GM19238 (cell line): ENCODE data around the gene PKD1.

Source experiments
- DNase-seq: peaks from one replicate; pipeline ENCODE4 v3.0.0; 2011; ENCODE audit warnings: low spot score; ENCODE audit not compliant: insufficient read length

PKD1 gene

GRCh38 chr16:2089706-2090480 is 45.8 kb downstream of the PKD1 start:
- no peak for DNase-seq

DNA sequence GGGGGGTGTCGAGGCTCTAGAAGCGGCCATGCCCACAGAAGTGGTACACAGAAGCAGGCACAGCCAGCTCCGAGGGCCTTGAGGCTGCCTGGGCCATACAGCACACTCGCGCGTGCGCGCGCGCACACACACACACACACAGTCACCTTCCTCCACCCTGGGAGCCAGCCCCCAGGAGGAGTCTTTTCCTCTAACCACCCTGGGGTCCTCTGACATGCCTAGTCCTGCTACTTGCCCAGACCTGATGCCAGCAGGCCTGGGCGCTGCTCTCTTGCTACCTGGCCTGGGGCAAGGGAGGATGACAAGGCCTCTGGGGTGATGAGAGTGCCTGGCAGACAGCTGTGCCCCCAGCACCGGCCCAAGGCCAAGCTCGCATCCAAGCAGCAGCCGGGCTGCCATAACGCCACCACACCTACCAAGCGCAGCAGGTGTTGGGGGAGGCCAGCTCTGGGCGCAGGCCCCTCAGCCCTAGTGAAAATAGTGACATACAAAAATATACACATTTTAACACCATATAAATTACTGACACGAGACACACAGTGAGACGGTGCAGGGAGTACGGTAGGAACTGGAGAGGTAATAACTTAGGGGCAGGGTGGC is 46.8 kb downstream of the PKD1 start:
- no peak for DNase-seq

DNA sequence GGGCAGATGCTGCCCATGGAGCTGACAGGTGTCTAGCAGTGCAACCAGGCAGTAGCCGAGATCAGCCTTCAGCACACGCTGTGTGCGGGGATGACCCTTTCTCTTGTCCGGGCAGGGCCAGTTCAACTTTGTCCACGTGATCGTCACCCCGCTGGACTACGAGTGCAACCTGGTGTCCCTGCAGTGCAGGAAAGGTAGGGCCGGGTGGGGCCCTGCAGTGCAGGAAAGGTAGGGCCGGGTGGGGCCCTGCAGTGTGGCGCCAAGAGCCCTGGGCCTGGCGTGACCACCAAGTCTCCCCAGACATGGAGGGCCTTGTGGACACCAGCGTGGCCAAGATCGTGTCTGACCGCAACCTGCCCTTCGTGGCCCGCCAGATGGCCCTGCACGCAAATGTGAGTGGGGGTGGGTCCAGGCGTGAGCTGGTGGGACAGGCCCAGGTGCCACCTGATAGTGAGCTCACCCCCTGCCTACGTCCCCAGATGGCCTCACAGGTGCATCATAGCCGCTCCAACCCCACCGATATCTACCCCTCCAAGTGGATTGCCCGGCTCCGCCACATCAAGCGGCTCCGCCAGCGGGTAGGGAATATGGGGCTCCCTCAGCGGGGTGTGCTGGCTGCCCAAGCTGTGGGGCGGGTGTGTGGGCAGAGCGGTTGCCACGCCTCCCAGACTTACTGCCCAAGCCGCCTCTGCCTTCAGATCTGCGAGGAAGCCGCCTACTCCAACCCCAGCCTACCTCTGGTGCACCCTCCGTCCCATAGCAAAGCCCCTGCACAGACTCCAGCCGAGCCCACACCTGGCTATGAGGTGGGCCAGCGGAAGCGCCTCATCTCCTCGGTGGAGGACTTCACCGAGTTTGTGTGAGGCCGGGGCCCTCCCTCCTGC is 47.7 kb downstream of the PKD1 start:
- no peak for DNase-seq

- no peak for DNase-seq
Observed at GRCh38 chr16:2086812-2087747, 48.6 kb downstream of the PKD1 start.

- no peak for DNase-seq
Observed at GRCh38 chr16:2086106-2086742, 49.5 kb downstream of the PKD1 start.

GRCh38 chr16:2085669-2086068 is 50.0 kb downstream of the PKD1 start:
- no peak for DNase-seq

DNA sequence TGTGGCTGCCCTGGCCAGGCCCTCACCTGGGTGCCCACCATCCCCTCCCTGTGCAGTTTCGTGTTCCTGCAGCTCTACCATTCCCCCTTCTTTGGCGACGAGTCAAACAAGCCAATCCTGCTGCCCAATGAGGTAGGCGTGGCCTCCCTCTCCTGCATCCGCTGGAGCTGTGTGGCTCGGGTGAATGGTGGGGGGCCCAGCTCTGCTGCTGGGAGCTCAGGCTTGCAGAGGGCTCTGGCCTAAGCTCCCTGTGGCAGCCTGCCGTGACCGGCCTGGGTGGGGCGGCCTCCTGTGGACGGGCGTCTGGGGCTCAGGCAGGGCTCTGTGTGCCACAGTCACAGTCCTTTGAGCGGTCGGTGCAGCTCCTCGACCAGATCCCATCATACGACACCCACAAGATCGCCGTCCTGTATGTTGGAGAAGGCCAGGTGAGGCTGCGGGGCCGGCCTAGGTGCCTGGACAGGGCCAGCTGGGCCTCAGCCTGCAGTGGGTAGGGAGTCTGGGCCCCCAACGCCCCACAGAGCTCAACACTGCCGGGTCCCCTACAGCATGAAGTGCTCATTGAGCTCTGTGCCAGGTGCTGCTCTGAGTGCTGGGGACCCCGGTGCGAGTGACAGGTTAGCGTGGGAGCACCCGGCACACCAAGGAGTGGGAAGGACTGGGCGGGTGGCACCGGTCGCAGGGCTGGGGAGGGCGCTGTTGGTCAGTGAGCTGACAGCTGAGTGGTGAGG is 50.6 kb downstream of the PKD1 start:
- no peak for DNase-seq

DNA sequence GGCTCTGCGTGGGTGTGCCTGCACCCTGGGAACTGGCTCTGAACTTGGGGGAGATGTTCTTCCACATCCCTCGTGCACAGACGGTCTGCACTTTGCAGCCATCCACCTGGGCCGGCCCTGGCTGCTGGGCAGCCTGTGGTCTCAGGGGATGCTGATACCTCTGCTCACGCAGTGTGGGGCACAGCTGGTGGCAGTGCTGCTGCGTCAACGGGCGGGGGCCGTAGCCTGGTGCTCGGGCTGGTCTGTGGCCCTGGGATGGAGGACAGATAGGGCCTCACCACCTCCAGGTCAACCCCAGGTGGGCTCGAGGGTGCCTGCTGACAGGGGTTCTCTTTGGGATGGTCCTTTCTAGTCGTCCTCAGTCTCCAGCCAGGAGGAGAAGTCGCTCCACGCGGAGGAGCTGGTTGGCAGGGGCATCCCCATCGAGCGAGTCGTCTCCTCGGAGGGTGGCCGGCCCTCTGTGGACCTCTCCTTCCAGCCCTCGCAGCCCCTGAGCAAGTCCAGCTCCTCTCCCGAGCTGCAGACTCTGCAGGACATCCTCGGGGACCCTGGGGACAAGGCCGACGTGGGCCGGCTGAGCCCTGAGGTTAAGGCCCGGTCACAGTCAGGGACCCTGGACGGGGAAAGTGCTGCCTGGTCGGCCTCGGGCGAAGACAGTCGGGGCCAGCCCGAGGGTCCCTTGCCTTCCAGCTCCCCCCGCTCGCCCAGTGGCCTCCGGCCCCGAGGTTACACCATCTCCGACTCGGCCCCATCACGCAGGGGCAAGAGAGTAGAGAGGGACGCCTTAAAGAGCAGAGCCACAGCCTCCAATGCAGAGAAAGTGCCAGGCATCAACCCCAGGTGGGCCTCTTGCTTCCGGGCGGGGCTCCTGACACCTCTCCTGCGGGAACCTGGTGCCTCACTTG is 51.6 kb downstream of the PKD1 start:
- DNase-seq, result no peak

GRCh38 chr16:2083409-2083808 is 52.3 kb downstream of the PKD1 start:
- DNase-seq, result no peak

GRCh38 chr16:2082983-2083364 is 52.7 kb downstream of the PKD1 start:
- DNase-seq, result no peak

- DNase-seq, result no peak
Observed at GRCh38 chr16:2082171-2082982, 53.3 kb downstream of the PKD1 start.

DNA sequence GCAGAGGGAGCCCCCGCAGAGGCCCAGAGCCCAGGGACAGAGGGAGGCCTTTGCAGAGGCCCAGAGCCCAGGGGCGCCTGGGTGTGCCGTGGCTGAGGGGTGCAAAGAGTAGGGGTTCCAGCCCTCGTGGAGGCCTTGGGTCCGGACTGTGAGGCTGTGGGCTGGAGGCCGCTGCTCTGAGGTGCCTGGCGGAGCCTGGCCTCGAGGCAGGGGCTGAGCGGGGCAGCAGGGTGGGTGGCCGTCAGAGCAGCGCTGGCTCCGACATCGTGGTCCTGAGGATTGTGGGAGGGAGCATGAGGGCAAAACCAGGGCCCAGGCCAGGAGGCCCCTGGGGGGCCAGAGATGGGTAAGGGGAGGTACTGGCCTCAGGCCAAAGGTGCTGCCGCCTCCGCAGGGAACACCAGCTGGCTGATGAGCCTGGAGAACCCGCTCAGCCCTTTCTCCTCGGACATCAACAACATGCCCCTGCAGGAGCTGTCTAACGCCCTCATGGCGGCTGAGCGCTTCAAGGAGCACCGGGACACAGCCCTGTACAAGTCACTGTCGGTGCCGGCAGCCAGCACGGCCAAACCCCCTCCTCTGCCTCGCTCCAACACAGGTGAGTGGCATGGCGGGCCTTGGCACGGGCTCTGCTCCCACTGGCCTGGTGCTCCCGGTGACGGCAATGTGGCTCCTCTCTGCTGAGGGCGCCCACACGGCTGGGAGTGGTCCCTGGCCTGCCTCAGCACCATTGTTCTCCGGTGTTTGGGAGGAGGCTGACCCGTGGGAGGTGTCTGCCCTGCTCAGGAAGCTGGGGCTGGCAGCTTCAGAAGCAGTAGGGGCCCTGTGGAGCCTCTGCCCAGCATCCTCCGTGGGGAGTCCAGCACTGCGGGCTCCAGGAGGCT is 54.3 kb downstream of the PKD1 start:
- DNase-seq, result no peak

DNA sequence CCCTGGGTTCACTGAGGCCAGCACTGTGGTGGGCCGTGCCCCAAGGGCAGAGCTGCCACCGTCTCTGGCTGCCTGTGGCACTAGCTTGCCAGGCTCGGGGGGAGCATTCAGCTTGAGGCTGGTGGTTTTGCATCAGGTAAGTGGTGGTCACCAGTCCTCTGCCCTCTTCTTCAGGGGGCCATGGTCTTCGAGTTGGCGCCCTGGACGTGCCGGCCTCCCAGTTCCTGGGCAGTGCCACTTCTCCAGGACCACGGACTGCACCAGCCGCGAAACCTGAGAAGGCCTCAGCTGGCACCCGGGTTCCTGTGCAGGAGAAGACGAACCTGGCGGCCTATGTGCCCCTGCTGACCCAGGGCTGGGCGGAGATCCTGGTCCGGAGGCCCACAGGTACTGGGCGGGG is 55.7 kb downstream of the PKD1 start:
- DNase-seq, result no peak

- DNase-seq, result no peak
Observed at GRCh38 chr16:2079311-2079800, 56.3 kb downstream of the PKD1 start.

GRCh38 chr16:2078691-2079090 is 57.0 kb downstream of the PKD1 start:
- DNase-seq, result no peak

DNA sequence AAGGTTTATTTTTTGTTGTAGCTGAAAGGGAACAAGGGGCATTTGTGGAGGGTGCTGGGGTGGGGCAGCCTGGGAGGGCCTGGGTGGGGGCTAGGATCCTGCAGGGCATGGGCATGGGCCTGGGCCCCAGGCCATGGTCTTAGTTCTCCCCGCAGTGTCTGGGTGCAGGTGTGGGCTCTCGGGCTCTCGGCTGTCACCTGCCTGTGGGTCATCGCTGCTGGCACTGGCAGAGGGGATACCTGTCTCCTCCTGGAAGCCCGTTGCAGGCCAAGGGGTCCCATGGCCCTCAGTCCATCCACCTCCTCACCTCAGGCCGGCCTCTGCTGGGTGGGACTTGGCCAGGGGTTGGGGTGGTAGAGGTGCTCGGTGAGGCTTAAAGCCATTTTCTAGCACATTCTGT is 57.6 kb downstream of the PKD1 start:
- DNase-seq, result no peak

GRCh38 chr16:2077696-2078095 is 58.0 kb downstream of the PKD1 start:
- DNase-seq, result no peak
